H1 (cell line): ENCODE data around the gene CCDC196. TPM values are rescaled to one million over a fixed set of nuclear protein-coding genes. Genes with fewer than 3 reads are reported as not detected.

Experiments used
- CTCF ChIA-PET: fragments of 300-600 bp; sonication (Branson Sonifier 250); formaldehyde crosslinking; loops from one replicate; lab custom pipeline; 2021; ENCODE audit not compliant: partially characterized antibody; lab: Charles Lee
- POLR2A ChIA-PET: fragments of 300-600 bp; sonication (Branson Sonifier 250); formaldehyde crosslinking; loops from one replicate; lab custom pipeline; 2021; ENCODE audit warnings: inconsistent platforms; ENCODE audit not compliant: partially characterized antibody; lab: Charles Lee
- DNase-seq, 2 experiments: peaks; one replicate each; pipeline versions ENCODE4 v3.0.0 to v3.0.0-alpha.2; 2010 to 2022; ENCODE audit warnings: low spot score in 2 of 2, low read depth in 1 of 2, mixed read lengths in 1 of 2
- FAIRE-seq: peaks from 2 replicates; lab custom pipeline; 2011; peaks lifted over from hg19 to GRCh38; lab: Jason Lieb, UNC
- H2AFZ ChIP-seq: 2 replicates; pipeline ENCODE4 v1.8.1; 2012; ENCODE audit warnings: low read length, inconsistent platforms
- H2AK5ac ChIP-seq: 2 replicates; pipeline ENCODE4 v1.6.1; 2013; ENCODE audit warnings: low read depth, low read length
- H2BK120ac ChIP-seq: replicated peaks from 2 replicates; pipeline ENCODE3; 2013; ENCODE audit warnings: low read depth, low read length, inconsistent platforms
- H2BK12ac ChIP-seq: 2 replicates; pipeline ENCODE4 v1.6.1; 2013; ENCODE audit warnings: low read depth, low read length
- H2BK15ac ChIP-seq: 2 replicates; pipeline ENCODE4 v1.6.1; 2013; ENCODE audit warnings: low read length
- H2BK20ac ChIP-seq: 2 replicates; pipeline ENCODE4 v1.6.1; 2013; ENCODE audit warnings: low read length
- H2BK5ac ChIP-seq: 2 replicates; pipeline ENCODE4 v1.6.1; 2013; ENCODE audit warnings: low read depth, low read length
- H3K14ac ChIP-seq: 2 replicates; pipeline ENCODE4 v1.6.1; 2013; ENCODE audit warnings: inconsistent platforms; ENCODE audit not compliant: insufficient read length
- H3K18ac ChIP-seq: 2 replicates; pipeline ENCODE4 v1.6.1; 2013; ENCODE audit warnings: low read length; ENCODE audit errors: extremely low read depth
- H3K23ac ChIP-seq: 2 replicates; pipeline ENCODE4 v1.6.1; 2013; ENCODE audit warnings: inconsistent platforms; ENCODE audit not compliant: insufficient read length
- H3K23me2 ChIP-seq: 2 replicates; pipeline ENCODE4 v1.6.1; 2013; ENCODE audit warnings: low read depth, low read length
- H3K27ac ChIP-seq: 2 replicates; pipeline ENCODE4 v1.6.1; 2011; ENCODE audit warnings: low read depth, low read length, inconsistent platforms
- H3K27me3 ChIP-seq, 4 experiments: replicated peaks in 1 of 4; 1 replicate in 1 of 4; 2 replicates in 3 of 4; pipeline versions ENCODE4 v1.6.1 to v1.8.1; 2011 to 2013; ENCODE audit warnings: low read length in 3 of 4, mild to moderate bottlenecking in 3 of 4, inconsistent platforms in 2 of 4, mixed read lengths in 2 of 4, moderate library complexity in 1 of 4; ENCODE audit not compliant: control insufficient read depth in 3 of 4, insufficient read depth in 3 of 4; ENCODE audit errors: extremely low read depth in 1 of 4
- H3K36me3 ChIP-seq, 4 experiments: 2 replicates each; pipeline versions ENCODE4 v1.6.1 to v1.8.1; 2011 to 2013; ENCODE audit warnings: mild to moderate bottlenecking in 4 of 4, low read length in 3 of 4, moderate library complexity in 2 of 4, control low read depth in 1 of 4, inconsistent platforms in 1 of 4; ENCODE audit not compliant: insufficient read depth in 4 of 4, control insufficient read depth in 2 of 4
- H3K4ac ChIP-seq: replicated peaks from 2 replicates; pipeline ENCODE3; 2013; ENCODE audit warnings: low read length, low read depth, mixed read lengths, inconsistent platforms; ENCODE audit not compliant: insufficient read length
- H3K4me1 ChIP-seq, 4 experiments: replicated peaks in 1 of 4; 1 replicate in 1 of 4; 2 replicates in 3 of 4; pipeline versions ENCODE4 v1.6.1 to v1.8.1; 2011 to 2013; ENCODE audit warnings: low read length in 3 of 4, inconsistent platforms in 2 of 4, mixed read lengths in 1 of 4; ENCODE audit not compliant: insufficient read depth in 4 of 4, control insufficient read depth in 3 of 4
- H3K4me2 ChIP-seq, 2 experiments: 2 replicates each; pipeline versions ENCODE4 v1.6.1 to v1.8.1; 2011 to 2013; ENCODE audit warnings: low read depth in 2 of 2, low read length in 2 of 2, control low read depth in 1 of 2, inconsistent platforms in 1 of 2, mild to moderate bottlenecking in 1 of 2; ENCODE audit not compliant: insufficient read depth in 1 of 2
- H3K4me3 ChIP-seq, 4 experiments: fragments of 200-600, 300-600 bp in 1 of 4; sonication (generic), shearing (Covaris generic), sonication (Bioruptor Twin) in 1 of 4; 2 replicates each; pipeline versions ENCODE4 v1.5.1 to v1.8.1; 2011 to 2016; ENCODE audit warnings: low read length in 4 of 4, low read depth in 3 of 4, control low read depth in 2 of 4, inconsistent platforms in 2 of 4, mild to moderate bottlenecking in 2 of 4, mixed read lengths in 1 of 4, moderate library complexity in 1 of 4; ENCODE audit not compliant: insufficient read depth in 2 of 4; ENCODE audit errors: extremely low read depth in 1 of 4
- H3K56ac ChIP-seq: replicated peaks from 2 replicates; pipeline ENCODE3; 2013; ENCODE audit warnings: low read depth, mild to moderate bottlenecking, mixed read lengths, low read length, inconsistent platforms; ENCODE audit not compliant: insufficient read length
- H3K79me1 ChIP-seq: 2 replicates; pipeline ENCODE4 v1.6.1; 2013; ENCODE audit warnings: low read depth, low read length, control low read depth
- H3K79me2 ChIP-seq, 2 experiments: 2 replicates each; pipeline versions ENCODE4 v1.6.1 to v1.8.1; 2012 to 2013; ENCODE audit warnings: low read length in 2 of 2, mild to moderate bottlenecking in 2 of 2, inconsistent platforms in 1 of 2; ENCODE audit not compliant: insufficient read depth in 2 of 2, control insufficient read depth in 1 of 2
- H3K9ac ChIP-seq, 4 experiments: replicated peaks in 1 of 4; 1 replicate in 1 of 4; 2 replicates in 3 of 4; pipeline versions ENCODE4 v1.6.1 to v1.8.1; 2011 to 2013; ENCODE audit warnings: low read depth in 3 of 4, low read length in 3 of 4, control low read depth in 2 of 4, mild to moderate bottlenecking in 2 of 4, moderate library complexity in 2 of 4, inconsistent platforms in 1 of 4; ENCODE audit errors: extremely low read depth in 1 of 4
- H3K9me3 ChIP-seq, 2 experiments: 2 replicates each; pipeline versions ENCODE4 v1.6.1 to v1.8.1; 2012 to 2013; ENCODE audit warnings: mild to moderate bottlenecking in 2 of 2, moderate library complexity in 2 of 2, control low read depth in 1 of 2, inconsistent platforms in 1 of 2, low read depth in 1 of 2, low read length in 1 of 2, mixed read lengths in 1 of 2; ENCODE audit not compliant: insufficient read depth in 2 of 2
- H4K20me1 ChIP-seq, 2 experiments: replicated peaks in 1 of 2; 2 replicates each; pipeline versions ENCODE3 to v1.8.1; 2011 to 2013; ENCODE audit warnings: inconsistent platforms in 2 of 2, low read length in 2 of 2, mild to moderate bottlenecking in 1 of 2; ENCODE audit not compliant: insufficient read depth in 2 of 2, control insufficient read depth in 1 of 2
- H4K5ac ChIP-seq: 2 replicates; pipeline ENCODE4 v1.6.1; 2013; ENCODE audit warnings: low read length, low read depth, mixed read lengths, inconsistent platforms; ENCODE audit not compliant: insufficient read length
- H4K8ac ChIP-seq: 2 replicates; pipeline ENCODE4 v1.8.0; 2013; ENCODE audit warnings: mild to moderate bottlenecking, moderate library complexity, low read length, inconsistent platforms; ENCODE audit not compliant: insufficient read depth; ENCODE audit errors: extremely low read depth
- H4K91ac ChIP-seq: replicated peaks from 2 replicates; pipeline ENCODE3; 2013; ENCODE audit warnings: low read length, mixed read lengths, inconsistent platforms; ENCODE audit not compliant: insufficient read length
- NRF1 ChIP-seq: IDR thresholded peaks from 2 replicates; pipeline ENCODE4 v1.6.1; 2011; ENCODE audit warnings: mild to moderate bottlenecking, low read depth, low read length, improper control_type of control experiment
- SIN3A ChIP-seq, 2 experiments: IDR thresholded peaks in 1 of 2; conservative IDR thresholded peaks in 1 of 2; 2 replicates each; pipeline ENCODE4 v1.6.1; 2011 to 2012; ENCODE audit warnings: low read length in 2 of 2, improper control_type of control experiment in 1 of 2, low read depth in 1 of 2, mild to moderate bottlenecking in 1 of 2
- WGBS, 2 experiments: shearing (Covaris generic) in 1 of 2; methylation state at CpG; one replicate each; pipeline versions ENCODE4 v1.1.6 to v1.1.7; 2013 to 2015; ENCODE audit warnings: low lambda C conversion rate in 2 of 2, mixed read lengths in 2 of 2, inconsistent platforms in 1 of 2, low coverage in 1 of 2, missing lambda C conversion rate in 1 of 2; ENCODE audit not compliant: insufficient replicate concordance in 2 of 2, insufficient coverage in 1 of 2, insufficient read length in 1 of 2; ENCODE audit errors: extremely low coverage in 1 of 2, missing lambda C conversion rate in 1 of 2; 5-methylcytosine and 5-hydroxymethylcytosine counted together
- polyA plus RNA-seq, 7 experiments: library from polyadenylated mRNA; depleted of rRNA in 3 of 7; stranded (reverse) in 5 of 7; unstranded in 2 of 7; fragments of >200 nt in 5 of 7; fragments of 200-250 nt in 2 of 7; gene quantifications; 1 replicate in 5 of 7; 2 replicates in 1 of 7; 4 replicates in 1 of 7; pipeline versions ENCODE4 v1.2.1 to v1.2.3, GENCODE V29; 2011 to 2013; ENCODE audit warnings: missing spikeins in 2 of 7, mixed read lengths in 2 of 7
- total RNA-seq: library from RNA; stranded (reverse); fragmentation: NEBNext Ultra II Directional; extraction: Animal tissue kit (Norgen Biotek cat#: 25700); gene quantifications from 2 replicates; pipeline ENCODE4 v1.2.1, GENCODE V29; 2021

Gene CCDC196
- total and polyA plus RNA-seq, 2 of the 8 experiments (the other 6 are each of a cell fraction or from before 2014, with no cell fraction given), result not detected

GRCh38 chr14:66509874-66510273 lies 23.7 kb downstream of the CCDC196 start:
- Histone ChIP-seq H3K4me2 (peak overlapping the region; percentile 85 to 87; a peak in 3 of 4 replicates), H3K18ac (no peak overlapping the region), H4K20me1 (peaks cover 3 to 4% of the 10 kb centered on the region in 2 experiments), H3K14ac (no peak overlapping the region), H3K23ac (no peak overlapping the region), H3K9me3 (no peaks in the 10 kb centered on the region), H3K9ac (no peak overlapping the region), H2BK12ac (no peak overlapping the region), H2AFZ (no peak overlapping the region), H3K36me3 (no peaks in the 10 kb centered on the region), H4K5ac (no peak overlapping the region), H4K91ac (no peak overlapping the region), H2AK5ac (no peak overlapping the region), H3K27me3 (peaks cover 0 to 11% (median 5%) of the 10 kb centered on the region in 4 experiments; a peak in 4 of 7 replicates), H2BK5ac (no peak overlapping the region), H2BK20ac (no peak overlapping the region), H4K8ac (no peak overlapping the region), H3K79me1 (no peaks in the 10 kb centered on the region), H3K4me3 (peak overlapping the region in 3 of 4 experiments; percentile 82 to 96 (median 89); a peak in 5 of 8 replicates), H2BK15ac (no peak overlapping the region), H2BK120ac (no peak overlapping the region), H3K27ac (no peak overlapping the region), H3K79me2 (peaks cover 0 to 56% of the 10 kb centered on the region in 2 experiments), H3K23me2 (peaks cover 13% of the 10 kb centered on the region), H3K4ac (no peak overlapping the region), H3K4me1 (peaks cover 0 to 3% (median 0%) of the 10 kb centered on the region in 4 experiments; a peak in 2 of 7 replicates)
- FAIRE-seq (no peak), DNase-seq (no peak)
- CTCF ChIA-PET, result interaction anchor here (1.1 kb wide), 1 partner anchor 13 kb away, joined by 3 read pairs; no protein-coding TSS in a partner anchor
- POLR2A ChIA-PET, result interaction anchor here (1.2 kb wide), 1 partner anchor 18 kb away, joined by 3 read pairs; no protein-coding TSS in a partner anchor
- 82% methylated on average over 4 of the region's 4 CpGs; no CpG with 5 or more reads in 1 of the 2 experiments for WGBS, 2 experiments
- TF ChIP-seq SIN3A (conservative IDR thresholded peaks at IDR 0.05 in 1 of 2, IDR thresholded peaks at IDR 0.05 in 1 of 2; ENCODE audit: low read depth in 1 of 2, low read length in 2 of 2), result 0 out of 4 replicates have a peak, but pooled peaks of 1 of the 2 experiments have one; percentile 39
- TF ChIP-seq NRF1, result no peak
- TF ChIP-seq, all 59 proteins: peak for 1
- H3K56ac ChIP-seq, result no peak overlapping the region
